Measurements from ENCODE around the gene MYMK. TPM values are rescaled to one million over a fixed set of nuclear protein-coding genes. Genes with fewer than 3 reads are reported as not detected.

Gene MYMK
- total RNA-seq, 1 experiment from 2014 or later, result not detected

DNA sequence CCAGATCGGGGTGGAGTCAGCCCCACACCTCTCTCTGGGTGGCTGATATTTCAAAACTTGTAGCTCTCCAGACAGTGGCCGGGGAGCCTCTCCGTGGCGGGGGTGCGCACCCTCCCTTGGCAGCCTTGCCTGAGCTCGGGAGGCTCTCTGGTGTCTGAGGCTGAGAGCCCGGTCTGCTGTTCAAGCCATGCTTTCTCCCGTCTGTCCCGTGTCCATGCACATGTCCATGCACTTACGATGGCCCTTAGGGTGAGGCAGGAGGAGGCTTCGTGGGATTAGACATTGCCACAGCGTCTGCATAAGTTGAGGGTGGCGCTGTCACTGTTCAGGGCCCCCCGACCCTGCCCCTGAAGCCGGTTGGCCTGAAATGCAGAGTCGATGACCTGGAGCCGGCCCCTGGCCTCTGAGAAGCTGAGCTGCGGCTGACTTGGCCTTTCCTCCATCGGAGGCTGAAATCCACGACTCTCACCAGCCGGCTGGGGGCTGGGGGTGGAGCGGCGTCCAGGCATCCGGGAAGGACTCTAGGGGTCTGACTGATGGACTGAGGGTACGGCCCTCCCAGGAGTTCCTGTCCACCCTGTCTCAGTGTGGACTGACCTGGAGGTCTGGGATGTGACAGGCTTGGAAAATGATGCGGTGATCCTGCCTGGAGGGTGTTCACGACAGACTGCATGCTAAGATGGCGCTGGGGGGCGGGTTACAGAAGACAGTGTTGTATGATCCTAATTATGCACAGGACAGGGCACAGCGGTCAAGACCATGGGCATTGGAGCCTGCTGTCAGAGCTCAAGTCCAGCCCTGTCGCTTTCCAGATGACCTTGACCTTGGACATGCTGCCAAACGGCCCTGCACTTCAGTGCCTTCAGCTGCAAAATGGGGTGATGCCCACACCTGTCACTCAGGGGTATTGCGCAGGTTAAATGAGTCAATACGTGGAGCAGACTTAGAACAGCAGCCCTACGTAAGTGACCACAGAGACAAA is 27.6 kb downstream of the MYMK start:
- CTCF ChIA-PET, result no interaction called here
- H3K4me3 Mint-ChIP-seq (ENCODE audit: low read depth, unreplicated experiment), result no peak overlapping the region

DNA sequence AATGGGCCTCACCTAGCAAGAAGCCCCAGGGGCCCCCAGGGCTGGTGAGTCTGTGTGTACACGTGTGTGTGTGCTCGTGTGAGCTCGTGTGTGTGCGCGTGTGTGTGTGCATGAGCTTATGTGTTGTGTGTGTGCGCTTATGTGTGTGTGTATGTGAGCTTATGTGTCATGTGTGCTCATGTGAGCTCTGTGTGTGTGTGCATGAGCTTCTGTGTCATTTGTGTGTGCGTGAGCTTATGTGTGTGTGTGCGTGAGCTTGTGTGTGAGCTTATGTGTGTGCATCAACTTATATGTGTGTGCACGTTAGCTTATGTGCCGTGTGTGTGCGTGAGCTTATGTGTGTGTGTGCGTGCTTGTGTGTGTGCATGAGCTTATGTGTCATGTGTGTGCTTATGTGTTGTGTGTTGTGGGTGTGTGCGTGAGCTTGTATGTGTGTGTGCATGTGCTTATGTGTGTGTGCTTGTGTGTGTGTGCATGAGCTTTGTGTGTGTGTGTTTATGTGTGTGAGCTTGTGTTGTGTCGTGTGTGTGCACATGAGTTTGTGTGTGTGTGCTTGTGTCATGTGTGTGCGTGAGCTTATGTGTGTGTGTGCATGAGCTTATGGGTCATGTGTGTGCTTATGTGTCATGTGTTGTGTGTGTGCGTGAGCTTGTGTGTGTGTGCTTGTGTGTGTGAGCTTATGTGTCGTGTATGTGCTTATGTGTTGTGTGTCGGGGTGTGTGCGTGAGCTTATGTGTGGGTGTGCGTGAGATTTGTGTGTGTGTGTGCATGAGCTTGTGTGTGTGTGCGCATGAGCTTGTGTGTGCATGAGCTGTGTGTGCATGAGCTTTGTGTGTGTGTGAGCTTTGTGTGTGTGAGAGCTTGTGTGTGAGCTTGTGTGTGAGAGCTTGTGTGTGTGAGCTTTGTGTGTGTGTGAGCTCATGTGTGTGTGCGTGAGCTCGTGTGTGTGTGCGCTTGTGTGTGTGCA is 29.1 kb downstream of the MYMK start:
- H3K9me3 Mint-ChIP-seq (ENCODE audit: low read depth, unreplicated experiment), result no peaks in the 10 kb centered on the region
- no TSS peak for BruUV-seq (replicated peaks)
- CTCF ChIA-PET, result interaction anchor here (0.6 to 1.7 kb wide), 2 partner anchors 9 to 498 kb away, joined by 3 to 4 read pairs; no protein-coding TSS in a partner anchor

More for the DNA sequence above, 27.6 kb downstream of the MYMK start:
- intact Hi-C loops (cut with micrococcal nuclease; ENCODE audit: unreplicated experiment), result no loop called here
- Mint-ChIP-seq H3K27ac (ENCODE audit: unreplicated experiment) (no peak overlapping the region), H3K27me3 (ENCODE audit: unreplicated experiment) (peaks cover 32% of the 10 kb centered on the region), H3K4me1 (ENCODE audit: low read depth, unreplicated experiment) (no peaks in the 10 kb centered on the region), H3K9me3 (ENCODE audit: low read depth, unreplicated experiment) (peaks cover under 1% of the 10 kb centered on the region), H3K36me3 (ENCODE audit: insufficient read depth, unreplicated experiment) (peaks cover 5% of the 10 kb centered on the region)
- DNase-seq, result no peak
- BruUV-seq (replicated peaks), result no TSS peak
- TF ChIP-seq, protein P1, sequence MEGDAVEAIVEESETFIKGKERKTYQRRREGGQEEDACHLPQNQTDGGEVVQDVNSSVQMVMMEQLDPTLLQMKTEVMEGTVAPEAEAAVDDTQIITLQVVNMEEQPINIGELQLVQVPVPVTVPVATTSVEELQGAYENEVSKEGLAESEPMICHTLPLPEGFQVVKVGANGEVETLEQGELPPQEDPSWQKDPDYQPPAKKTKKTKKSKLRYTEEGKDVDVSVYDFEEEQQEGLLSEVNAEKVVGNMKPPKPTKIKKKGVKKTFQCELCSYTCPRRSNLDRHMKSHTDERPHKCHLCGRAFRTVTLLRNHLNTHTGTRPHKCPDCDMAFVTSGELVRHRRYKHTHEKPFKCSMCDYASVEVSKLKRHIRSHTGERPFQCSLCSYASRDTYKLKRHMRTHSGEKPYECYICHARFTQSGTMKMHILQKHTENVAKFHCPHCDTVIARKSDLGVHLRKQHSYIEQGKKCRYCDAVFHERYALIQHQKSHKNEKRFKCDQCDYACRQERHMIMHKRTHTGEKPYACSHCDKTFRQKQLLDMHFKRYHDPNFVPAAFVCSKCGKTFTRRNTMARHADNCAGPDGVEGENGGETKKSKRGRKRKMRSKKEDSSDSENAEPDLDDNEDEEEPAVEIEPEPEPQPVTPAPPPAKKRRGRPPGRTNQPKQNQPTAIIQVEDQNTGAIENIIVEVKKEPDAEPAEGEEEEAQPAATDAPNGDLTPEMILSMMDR (IDR thresholded peaks at IDR 0.05; ENCODE audit: unreplicated experiment), result no peak

DNA sequence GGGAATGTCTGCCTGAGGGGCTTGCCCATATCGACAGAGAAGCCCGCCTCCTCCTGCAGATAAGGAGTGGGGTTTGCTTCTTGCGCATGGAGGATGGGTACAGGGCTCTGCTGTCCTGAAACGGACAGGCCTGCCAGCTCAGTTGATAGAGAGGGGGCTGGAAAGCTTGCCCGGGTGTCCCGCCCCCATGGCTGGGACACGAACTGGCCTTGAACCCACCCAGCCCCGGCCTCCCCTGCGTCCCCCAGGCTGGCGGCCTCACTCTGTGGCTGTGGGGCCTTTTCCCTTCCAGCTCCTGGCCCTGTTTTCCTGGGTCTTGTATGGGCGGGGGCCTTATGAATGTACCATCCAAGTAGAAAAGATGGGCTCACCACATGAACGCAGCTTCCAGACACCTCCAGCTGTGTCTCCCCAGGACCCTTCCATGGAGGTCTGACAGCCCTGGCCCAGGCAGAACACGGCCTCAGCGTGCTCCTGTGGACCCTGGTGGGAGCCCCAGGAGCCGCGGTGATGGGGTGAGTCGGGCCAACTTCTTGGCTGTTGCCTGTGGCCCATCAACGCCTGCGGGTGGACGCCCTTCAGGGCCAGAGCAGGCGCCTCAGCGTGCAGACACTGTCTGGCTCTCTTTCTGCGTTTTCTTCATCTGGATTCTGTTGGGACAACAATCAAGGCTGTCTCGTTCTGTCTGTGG is 30.0 kb downstream of the MYMK start:
- TF ChIP-seq, protein P1 (IDR thresholded peaks at IDR 0.05; ENCODE audit: unreplicated experiment), result no peak
- H3K4me3 Mint-ChIP-seq (ENCODE audit: low read depth, unreplicated experiment), result no peak overlapping the region
- intact Hi-C loops (cut with micrococcal nuclease; ENCODE audit: unreplicated experiment), result no loop called here
- peaks cover 23% of the 10 kb centered on the region for H3K27me3 Mint-ChIP-seq (ENCODE audit: unreplicated experiment)
- no peak overlapping the region for H3K27ac Mint-ChIP-seq (ENCODE audit: unreplicated experiment)
- DNase-seq, result no peak
- no peaks in the 10 kb centered on the region for H3K9me3 Mint-ChIP-seq (ENCODE audit: low read depth, unreplicated experiment)
- no peaks in the 10 kb centered on the region for H3K4me1 Mint-ChIP-seq (ENCODE audit: low read depth, unreplicated experiment)
- CTCF ChIA-PET, result interaction anchor here (1.7 kb wide), 1 partner anchor 8 kb away, joined by 4 read pairs; no protein-coding TSS in a partner anchor
- peaks cover 5% of the 10 kb centered on the region for H3K36me3 Mint-ChIP-seq (ENCODE audit: insufficient read depth, unreplicated experiment)
- no TSS peak for BruUV-seq (replicated peaks)

More for the DNA sequence above, 29.1 kb downstream of the MYMK start:
- intact Hi-C loops (cut with micrococcal nuclease; ENCODE audit: unreplicated experiment), result no loop called here
- no peak for DNase-seq
- Mint-ChIP-seq H3K36me3 (ENCODE audit: insufficient read depth, unreplicated experiment) (peaks cover 5% of the 10 kb centered on the region), H3K27ac (ENCODE audit: unreplicated experiment) (no peak overlapping the region), H3K4me3 (ENCODE audit: low read depth, unreplicated experiment) (no peak overlapping the region), H3K4me1 (ENCODE audit: low read depth, unreplicated experiment) (no peaks in the 10 kb centered on the region), H3K27me3 (ENCODE audit: unreplicated experiment) (peaks cover 16% of the 10 kb centered on the region)
- TF ChIP-seq, protein P1 (IDR thresholded peaks at IDR 0.05; ENCODE audit: unreplicated experiment), result no peak

Measured in Calu3 (cell line).